ENCODE measurements around the gene FUCA1. TPM values are rescaled to one million over a fixed set of nuclear protein-coding genes. Genes with fewer than 3 reads are reported as not detected.

The FUCA1 gene
- total and polyA plus RNA-seq, 2 of the 4 experiments (the other 2 are of a cell fraction) = 2.9 to 3.5 TPM

GRCh38 chr1:23845163-23845562 is 22.9 kb downstream of the FUCA1 start:
- no peaks in the 10 kb centered on the region for H3K36me3 ChIP-seq (ENCODE audit: control insufficient read depth, insufficient read depth, low read length)
- dilution Hi-C loops (cut with HindIII; ENCODE audit: low sequenced_read_pairs, unreplicated experiment) = no loop called here
- no peaks in the 10 kb centered on the region for H3K9me3 ChIP-seq (ENCODE audit: control insufficient read depth, insufficient read depth, low read length)
- ChIA-PET CTCF (no interaction called here), POLR2A (ENCODE audit: unreplicated experiment) (no interaction called here)
- H3K79me1 ChIP-seq (ENCODE audit: low read depth in 1 of 2, low read length in 2 of 2) = no peaks in the 10 kb centered on the region
- in situ Hi-C loops (cut with MboI; ENCODE audit: low sequenced_read_pairs) = no loop called here
- no peak overlapping the region for H3K27ac ChIP-seq (ENCODE audit: insufficient read depth, low read length)
- BruUV-seq (replicated peaks) = no TSS peak
- WGBS, 2 experiments (ENCODE audit: extremely low coverage in 2 of 2, insufficient read length in 1 of 2) = no CpG with 5 or more reads among the region's 2 CpGs
- no peak overlapping the region for H2BK5ac ChIP-seq (ENCODE audit: low read depth, low read length, poor library complexity, severe bottlenecking)
- H2AFZ ChIP-seq (replicated peaks; ENCODE audit: low read length, poor library complexity) = no peak overlapping the region
- no peak overlapping the region for H2BK15ac ChIP-seq (ENCODE audit: low read depth, low read length)
- H3K56ac ChIP-seq (ENCODE audit: extremely low read depth, insufficient read depth, low read length) = no peak overlapping the region
- H3K4me2 ChIP-seq (ENCODE audit: low read depth, low read length) = no peak overlapping the region
- no peak overlapping the region for H2BK20ac ChIP-seq (ENCODE audit: low read depth, low read length)
- intact Hi-C loops (cut with micrococcal nuclease) = no loop called here
- TF ChIP-seq RAD21 (IDR thresholded peaks at IDR 0.05; ENCODE audit: low read length) = no peak
- TF ChIP-seq NFE2L2 (IDR thresholded peaks at IDR 0.05; ENCODE audit: low read depth, low read length) = no peak
- no peak for TF ChIP-seq BHLHE40 (IDR thresholded peaks at IDR 0.05; ENCODE audit: low read depth, low read length)
- TF ChIP-seq RFX5 (IDR thresholded peaks at IDR 0.05; ENCODE audit: low read depth, low read length) = no peak
- no peak for TF ChIP-seq CEBPB (IDR thresholded peaks at IDR 0.05; ENCODE audit: low read depth, low read length)
- TF ChIP-seq USF2 (IDR thresholded peaks at IDR 0.05; ENCODE audit: low read depth, low read length) = no peak
- no peak for TF ChIP-seq SMC3 (IDR thresholded peaks at IDR 0.05; ENCODE audit: low read depth, low read length)
- TF ChIP-seq ELK1 (IDR thresholded peaks at IDR 0.05; ENCODE audit: borderline replicate concordance, low read depth, low read length) = no peak
- no peak for TF ChIP-seq MAFK (IDR thresholded peaks at IDR 0.05; ENCODE audit: low read depth, low read length)
- H4K20me1 ChIP-seq (ENCODE audit: insufficient read depth, low read length) = no peaks in the 10 kb centered on the region
- peaks cover 28% of the 10 kb centered on the region for H3K27me3 ChIP-seq (ENCODE audit: control insufficient read depth, insufficient read depth, low read length)
- no peak for ATAC-seq (ENCODE audit: low read depth)
- no peak overlapping the region for H2AK5ac ChIP-seq (ENCODE audit: low read depth, low read length)
- no peak overlapping the region for H4K5ac ChIP-seq (ENCODE audit: low read depth, low read length)
- no peak overlapping the region for H4K91ac ChIP-seq (ENCODE audit: insufficient read depth, low read depth, low read length)
- H3K18ac ChIP-seq (ENCODE audit: low read depth, low read length) = no peak overlapping the region
- no peak overlapping the region for H2BK120ac ChIP-seq (ENCODE audit: low read depth, low read length)
- no peak overlapping the region for H2AK9ac ChIP-seq (replicated peaks; ENCODE audit: low read depth, low read length, poor library complexity)
- no peak overlapping the region for H4K8ac ChIP-seq (ENCODE audit: low read depth in 2 of 2, low read length in 2 of 2)
- no peaks in the 10 kb centered on the region for H3K9me1 ChIP-seq (ENCODE audit: insufficient read depth, low read length)
- H3K4me3 ChIP-seq (ENCODE audit: insufficient read depth, low read depth, low read length) = no peak overlapping the region
- H3K4me1 ChIP-seq (ENCODE audit: control insufficient read depth, insufficient read depth, low read length) = no peaks in the 10 kb centered on the region
- DNase-seq = no peak
- no peak overlapping the region for H3K4ac ChIP-seq (ENCODE audit: low read depth, low read length)
- H3K14ac ChIP-seq (replicated peaks; ENCODE audit: low read depth, low read length) = no peak overlapping the region
- H3K23ac ChIP-seq (ENCODE audit: low read depth, low read length) = no peak overlapping the region
- H3K9ac ChIP-seq (ENCODE audit: low read depth, low read length) = no peak overlapping the region
